ENCODE measurements around the gene ORC1.

Gene ORC1

DNA sequence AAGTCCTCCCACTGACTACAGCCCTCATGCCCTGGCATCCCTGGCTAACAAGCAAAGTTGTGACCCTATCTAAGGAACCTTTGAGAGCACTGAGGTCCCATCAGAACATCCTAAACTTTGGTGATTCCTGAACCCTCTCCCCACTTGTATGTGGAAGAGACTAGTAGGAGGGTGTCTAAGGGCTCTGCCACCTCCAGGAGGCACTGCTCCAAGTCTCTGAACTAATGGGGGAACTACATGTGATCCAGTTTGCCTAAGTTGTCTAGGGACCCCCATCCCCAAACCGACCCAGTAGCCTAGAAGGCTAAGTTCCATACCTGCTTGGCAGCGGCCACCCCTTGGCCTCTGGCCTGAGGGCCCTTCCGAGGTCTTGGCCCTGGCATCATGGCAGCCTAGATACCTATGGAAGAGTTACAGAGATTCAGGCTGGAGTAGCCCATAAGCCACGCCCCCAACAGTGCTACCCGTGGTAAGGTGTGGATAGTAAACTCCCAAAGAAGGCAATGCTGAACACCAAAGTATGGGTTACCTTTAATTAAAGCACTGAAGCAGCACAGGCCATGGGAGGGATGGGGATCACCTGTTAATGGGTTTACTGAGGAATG is 39.9 kb downstream of the ORC1 start:
- H3K4me1 ChIP-seq (ENCODE audit: control insufficient read depth, insufficient read depth, low read length) = peaks cover 4% of the 10 kb centered on the region; the same call in 1 of the 2 replicates
- no peaks in the 10 kb centered on the region for H3K9me3 ChIP-seq (ENCODE audit: control insufficient read depth, insufficient read depth, low read length)
- DNase-seq (ENCODE audit: low read depth, low spot score) = no peak
- H3K27me3 ChIP-seq (ENCODE audit: control insufficient read depth, insufficient read depth, low read length) = no peaks in the 10 kb centered on the region
- no peak overlapping the region for H3K27ac ChIP-seq (ENCODE audit: low read length)
- WGBS (ENCODE audit: insufficient coverage, insufficient read length) = no CpG with 5 or more reads among the region's 5 CpGs
- no peak overlapping the region for H3K4me3 ChIP-seq (ENCODE audit: low read length)
- peaks cover 14% of the 10 kb centered on the region for H3K36me3 ChIP-seq (ENCODE audit: control insufficient read depth, insufficient read depth, low read length)

DNA sequence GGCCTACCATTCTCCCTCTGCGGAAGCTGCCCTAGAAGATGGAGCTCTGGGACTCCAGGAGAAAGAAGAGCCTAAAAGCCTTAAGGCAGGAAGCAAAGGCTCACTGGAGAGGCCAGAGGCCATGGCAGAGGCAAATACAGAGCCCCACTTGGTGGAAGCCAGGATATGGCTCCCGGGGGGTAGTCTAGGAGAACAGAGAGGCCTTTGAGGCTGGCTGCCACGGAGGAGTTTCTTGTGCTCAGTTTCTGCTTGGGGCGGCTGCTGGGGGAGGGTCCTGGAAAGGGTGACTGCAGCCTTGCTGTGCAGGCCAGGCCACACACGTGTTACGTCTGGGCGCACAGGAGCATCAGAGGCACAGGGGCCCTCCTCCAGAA is 43.6 kb downstream of the ORC1 start:
- no peak for DNase-seq (ENCODE audit: low read depth, low spot score)
- Histone ChIP-seq H3K27me3 (ENCODE audit: control insufficient read depth, insufficient read depth, low read length) (no peaks in the 10 kb centered on the region), H3K27ac (ENCODE audit: low read length) (no peak overlapping the region), H3K9me3 (ENCODE audit: control insufficient read depth, insufficient read depth, low read length) (no peaks in the 10 kb centered on the region), H3K4me1 (ENCODE audit: control insufficient read depth, insufficient read depth, low read length) (peaks cover 3% of the 10 kb centered on the region; the same call in 1 of the 2 replicates), H3K4me3 (ENCODE audit: low read length) (no peak overlapping the region), H3K36me3 (ENCODE audit: control insufficient read depth, insufficient read depth, low read length) (peaks cover 47% of the 10 kb centered on the region)
- WGBS (ENCODE audit: insufficient coverage, insufficient read length) = no CpG with 5 or more reads among the region's 7 CpGs

DNA sequence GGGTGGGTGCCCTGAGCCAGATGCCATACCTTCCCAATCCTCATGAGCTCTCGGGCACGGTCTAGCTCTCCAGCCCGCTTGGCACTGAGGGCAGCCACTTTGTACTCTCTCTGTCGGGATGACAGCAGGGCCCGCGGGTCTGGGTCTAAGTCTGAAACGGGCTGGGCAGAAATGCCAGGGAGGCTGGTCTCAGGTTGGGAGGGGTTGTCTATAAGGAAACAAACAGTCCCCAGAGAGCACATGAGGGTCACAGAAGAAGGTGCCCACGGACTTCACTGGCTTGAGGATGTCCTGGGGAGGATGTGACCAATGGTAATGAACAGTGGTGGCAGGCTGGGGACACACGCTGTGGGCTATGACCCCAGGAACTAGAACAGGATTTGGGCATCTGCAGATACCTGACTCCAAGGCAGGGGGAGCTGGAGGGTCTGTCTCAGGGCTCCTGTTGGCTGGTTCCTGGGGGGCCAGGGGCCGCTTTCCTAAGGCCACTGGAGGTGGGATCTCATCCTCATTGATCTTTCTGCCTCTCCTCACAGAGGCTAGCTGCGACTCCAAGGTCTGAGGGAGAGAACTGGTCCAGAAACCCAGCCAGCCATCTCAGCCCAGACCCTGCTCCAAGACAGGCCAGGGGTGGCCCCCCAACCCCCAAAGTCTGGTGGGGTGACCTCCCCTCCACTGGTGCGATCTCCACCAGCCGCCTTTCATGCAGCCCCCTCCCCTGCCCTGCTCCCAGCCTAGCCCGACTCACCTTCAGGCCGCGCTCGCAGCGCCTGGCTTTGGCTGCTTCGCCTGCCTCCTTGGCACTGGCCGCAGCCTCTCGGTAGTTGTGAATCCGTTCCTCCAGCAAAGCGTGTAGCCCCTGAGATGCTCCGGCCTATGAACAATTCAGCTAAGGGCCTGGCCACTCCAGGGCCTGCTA is 44.3 kb downstream of the ORC1 start:
- DNase-seq (ENCODE audit: low read depth, low spot score) = no peak
- H3K9me3 ChIP-seq (ENCODE audit: control insufficient read depth, insufficient read depth, low read length) = no peaks in the 10 kb centered on the region
- H3K27me3 ChIP-seq (ENCODE audit: control insufficient read depth, insufficient read depth, low read length) = no peaks in the 10 kb centered on the region
- peaks cover 52% of the 10 kb centered on the region for H3K36me3 ChIP-seq (ENCODE audit: control insufficient read depth, insufficient read depth, low read length)
- no peak overlapping the region for H3K27ac ChIP-seq (ENCODE audit: low read length)
- H3K4me1 ChIP-seq (ENCODE audit: control insufficient read depth, insufficient read depth, low read length) = peaks cover under 1% of the 10 kb centered on the region; the same call in 1 of the 2 replicates
- no CpG with 5 or more reads among the region's 24 CpGs for WGBS (ENCODE audit: insufficient coverage, insufficient read length)
- H3K4me3 ChIP-seq (ENCODE audit: low read length) = no peak overlapping the region

DNA sequence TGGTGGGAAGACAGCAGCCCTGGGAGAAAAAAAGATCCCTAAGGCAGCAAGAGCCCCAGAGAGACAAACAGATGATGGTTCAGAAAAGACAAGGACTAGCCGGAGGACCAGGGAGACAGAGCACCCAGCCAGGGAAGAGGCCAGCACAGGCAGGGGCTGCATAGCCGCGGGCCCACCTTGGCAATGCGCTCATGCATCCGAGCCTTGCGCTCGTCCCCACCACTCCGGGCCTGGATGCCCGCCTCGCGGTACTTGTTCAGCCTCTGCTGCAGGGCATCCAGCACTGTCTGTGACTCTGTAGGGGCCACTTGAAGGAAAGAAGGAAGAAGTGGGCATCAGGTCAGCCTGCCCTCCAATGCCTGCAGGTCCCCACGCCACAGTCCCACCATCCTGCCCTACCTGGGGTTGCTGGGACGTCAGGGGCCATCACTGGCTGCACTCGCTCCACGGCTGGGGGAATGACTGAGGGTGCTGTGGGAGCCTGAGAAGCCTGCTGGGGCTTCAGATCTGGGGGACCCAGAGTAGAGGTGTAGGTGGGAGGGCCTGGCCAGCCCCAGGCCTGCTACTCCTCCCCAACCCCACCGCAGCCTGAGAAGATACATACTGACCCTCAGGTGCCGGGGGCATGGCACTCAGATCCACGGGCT is 45.2 kb downstream of the ORC1 start:
- peaks cover 61% of the 10 kb centered on the region for H3K36me3 ChIP-seq (ENCODE audit: control insufficient read depth, insufficient read depth, low read length)

DNA sequence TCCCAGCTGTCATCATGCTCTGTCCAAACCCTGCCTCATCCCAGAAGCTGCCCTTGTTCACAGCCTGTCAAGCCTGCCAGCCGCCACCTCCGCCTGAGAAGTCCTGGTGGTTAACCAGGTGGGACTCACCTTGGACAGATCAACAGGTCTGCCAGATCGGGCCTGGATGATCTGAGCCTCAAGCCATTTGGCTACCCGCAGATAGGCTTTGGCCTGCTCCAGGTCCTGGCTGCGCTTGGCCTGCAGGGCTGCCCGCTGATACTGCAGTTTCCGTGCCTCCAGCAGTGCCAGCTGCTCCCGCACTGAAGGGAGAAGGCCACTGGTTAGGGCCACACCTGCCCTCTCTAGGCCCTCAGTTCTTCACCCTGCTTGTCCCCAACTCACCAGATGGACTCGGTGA is 46.8 kb downstream of the ORC1 start:
- no CpG with 5 or more reads among the region's 9 CpGs for WGBS (ENCODE audit: insufficient coverage, insufficient read length)
- Histone ChIP-seq H3K9me3 (ENCODE audit: control insufficient read depth, insufficient read depth, low read length) (no peaks in the 10 kb centered on the region), H3K4me1 (ENCODE audit: control insufficient read depth, insufficient read depth, low read length) (no peaks in the 10 kb centered on the region), H3K27ac (ENCODE audit: low read length) (no peak overlapping the region), H3K27me3 (ENCODE audit: control insufficient read depth, insufficient read depth, low read length) (no peaks in the 10 kb centered on the region), H3K36me3 (ENCODE audit: control insufficient read depth, insufficient read depth, low read length) (peaks cover 72% of the 10 kb centered on the region), H3K4me3 (ENCODE audit: low read length) (no peak overlapping the region)
- no peak for DNase-seq (ENCODE audit: low read depth, low spot score)

More for the DNA sequence above, 45.2 kb downstream of the ORC1 start:
- Histone ChIP-seq H3K4me3 (ENCODE audit: low read length) (no peak overlapping the region), H3K27me3 (ENCODE audit: control insufficient read depth, insufficient read depth, low read length) (no peaks in the 10 kb centered on the region), H3K9me3 (ENCODE audit: control insufficient read depth, insufficient read depth, low read length) (no peaks in the 10 kb centered on the region), H3K27ac (ENCODE audit: low read length) (no peak overlapping the region), H3K4me1 (ENCODE audit: control insufficient read depth, insufficient read depth, low read length) (no peaks in the 10 kb centered on the region)
- no CpG with 5 or more reads among the region's 18 CpGs for WGBS (ENCODE audit: insufficient coverage, insufficient read length)
- no peak for DNase-seq (ENCODE audit: low read depth, low spot score)

DNA sequence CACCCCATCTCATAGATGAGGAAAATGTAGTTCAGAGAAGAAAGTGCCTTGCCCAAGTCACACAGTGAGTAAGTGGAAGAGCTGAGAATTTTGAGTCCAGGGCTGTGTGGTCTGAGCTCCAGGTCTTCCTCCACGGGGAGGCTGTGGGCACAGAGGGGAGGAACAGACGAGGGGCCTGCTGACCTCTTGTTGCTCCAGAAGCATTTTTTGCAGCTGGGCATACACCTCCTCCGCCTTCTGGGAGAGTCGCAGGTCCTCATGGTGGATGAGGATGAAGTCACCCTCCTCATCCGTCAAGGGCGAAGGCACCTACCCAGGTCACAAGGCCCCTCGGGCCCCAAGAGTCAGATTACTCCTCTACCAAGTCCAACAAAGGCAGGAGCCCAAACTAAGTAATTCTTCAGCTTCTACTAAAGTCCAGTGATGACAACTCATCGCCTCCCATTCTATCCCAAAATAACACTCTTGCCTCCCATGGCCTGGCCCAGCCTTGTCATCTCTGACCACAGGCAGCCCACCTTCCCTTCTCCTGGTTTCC is 47.3 kb downstream of the ORC1 start:
- H3K4me1 ChIP-seq (ENCODE audit: control insufficient read depth, insufficient read depth, low read length) = no peaks in the 10 kb centered on the region
- no peak for DNase-seq (ENCODE audit: low read depth, low spot score)
- WGBS (ENCODE audit: insufficient coverage, insufficient read length) = no CpG with 5 or more reads among the region's 8 CpGs
- H3K4me3 ChIP-seq (ENCODE audit: low read length) = no peak overlapping the region
- H3K9me3 ChIP-seq (ENCODE audit: control insufficient read depth, insufficient read depth, low read length) = no peaks in the 10 kb centered on the region
- H3K36me3 ChIP-seq (ENCODE audit: control insufficient read depth, insufficient read depth, low read length) = peaks cover 72% of the 10 kb centered on the region
- no peak overlapping the region for H3K27ac ChIP-seq (ENCODE audit: low read length)
- no peaks in the 10 kb centered on the region for H3K27me3 ChIP-seq (ENCODE audit: control insufficient read depth, insufficient read depth, low read length)

DNA sequence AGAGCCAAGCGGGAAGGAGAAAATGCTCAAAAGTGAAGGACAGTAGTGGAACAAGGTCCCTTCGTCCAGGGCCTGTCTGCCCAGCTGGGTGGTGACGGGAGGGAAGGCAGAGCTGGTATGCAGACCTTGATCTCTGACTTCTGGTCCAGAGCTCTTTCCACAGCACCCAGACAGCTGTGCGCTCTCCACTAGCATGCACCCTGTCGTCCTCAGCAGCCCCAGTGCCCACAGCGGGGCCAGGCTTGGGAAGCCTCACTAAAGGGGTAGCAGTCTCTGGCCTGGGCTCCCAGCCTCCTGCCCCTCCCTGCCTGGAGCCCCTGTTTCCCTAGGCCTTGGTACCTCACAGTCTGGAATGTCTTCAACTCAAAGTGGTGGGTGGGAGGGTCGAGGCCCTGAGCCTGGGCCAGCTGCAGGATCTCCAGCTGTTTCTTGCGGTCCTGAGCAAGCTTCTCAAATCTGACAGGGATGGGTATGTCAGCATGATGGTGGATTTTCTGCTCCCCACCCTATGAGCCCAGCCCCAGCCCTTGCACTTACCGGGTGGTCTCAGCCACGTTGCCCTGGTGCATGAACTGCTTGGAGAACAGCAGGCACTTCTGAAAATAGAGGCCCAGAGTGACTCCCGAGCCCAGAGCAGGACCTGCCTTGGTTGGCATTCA is 48.2 kb downstream of the ORC1 start:
- no peaks in the 10 kb centered on the region for H3K9me3 ChIP-seq (ENCODE audit: control insufficient read depth, insufficient read depth, low read length)
- H3K27ac ChIP-seq (ENCODE audit: low read length) = no peak overlapping the region
- no peak overlapping the region for H3K4me3 ChIP-seq (ENCODE audit: low read length)
- no peak for DNase-seq (ENCODE audit: low read depth, low spot score)
- H3K36me3 ChIP-seq (ENCODE audit: control insufficient read depth, insufficient read depth, low read length) = peaks cover 71% of the 10 kb centered on the region
- WGBS (ENCODE audit: insufficient coverage, insufficient read length) = no CpG with 5 or more reads among the region's 11 CpGs
- H3K4me1 ChIP-seq (ENCODE audit: control insufficient read depth, insufficient read depth, low read length) = peaks cover 2% of the 10 kb centered on the region; the same call in 1 of the 2 replicates
- no peaks in the 10 kb centered on the region for H3K27me3 ChIP-seq (ENCODE audit: control insufficient read depth, insufficient read depth, low read length)

DNA sequence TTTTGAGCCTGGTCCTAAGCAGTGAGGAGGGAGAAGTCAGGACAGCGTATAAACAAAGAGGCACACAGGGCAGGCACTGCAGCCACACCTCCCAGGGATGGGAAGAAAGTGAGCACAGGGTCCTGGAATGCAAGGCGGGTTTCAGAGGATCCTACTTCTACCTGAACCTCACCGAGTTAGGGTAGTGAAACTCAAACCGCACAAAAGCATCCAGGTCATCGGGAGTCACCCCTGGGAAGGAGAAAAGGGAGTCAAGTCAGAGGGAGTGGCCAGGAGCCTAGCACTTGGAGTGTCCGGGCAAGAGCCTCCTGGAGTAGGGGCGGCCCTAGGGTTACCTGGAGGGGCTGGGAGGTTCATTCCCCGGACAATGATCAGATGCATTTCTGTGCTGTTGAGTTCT is 48.8 kb downstream of the ORC1 start:
- Histone ChIP-seq H3K27ac (ENCODE audit: low read length) (no peak overlapping the region), H3K27me3 (ENCODE audit: control insufficient read depth, insufficient read depth, low read length) (no peaks in the 10 kb centered on the region), H3K4me1 (ENCODE audit: control insufficient read depth, insufficient read depth, low read length) (peaks cover 2% of the 10 kb centered on the region; the same call in 1 of the 2 replicates), H3K4me3 (ENCODE audit: low read length) (no peak overlapping the region), H3K36me3 (ENCODE audit: control insufficient read depth, insufficient read depth, low read length) (peaks cover 68% of the 10 kb centered on the region), H3K9me3 (ENCODE audit: control insufficient read depth, insufficient read depth, low read length) (no peaks in the 10 kb centered on the region)
- no peak for DNase-seq (ENCODE audit: low read depth, low spot score)
- no CpG with 5 or more reads among the region's 8 CpGs for WGBS (ENCODE audit: insufficient coverage, insufficient read length)

DNA sequence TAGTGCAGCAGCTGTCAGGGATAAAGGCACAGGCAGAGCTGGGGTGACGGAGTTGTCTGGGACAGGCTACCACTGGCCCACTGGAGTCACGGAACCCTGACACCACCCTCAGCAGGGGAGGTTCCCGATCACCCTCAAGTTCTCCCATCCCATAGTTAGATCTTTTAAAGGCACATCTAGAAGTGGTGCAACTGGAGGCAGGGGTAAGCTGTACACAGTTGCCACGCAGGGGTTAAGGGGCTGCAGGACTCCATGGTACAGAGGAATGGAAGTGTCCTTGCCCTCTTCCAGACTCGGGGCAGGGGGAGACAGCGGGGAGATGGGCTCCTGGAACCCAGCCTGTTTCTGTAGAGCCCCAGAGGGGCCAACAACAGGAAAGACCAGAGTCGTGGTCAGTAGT is 51.5 kb downstream of the ORC1 start:
- DNase-seq (ENCODE audit: low read depth, low spot score) = no peak
- H3K27me3 ChIP-seq (ENCODE audit: control insufficient read depth, insufficient read depth, low read length) = no peaks in the 10 kb centered on the region
- peaks cover 2% of the 10 kb centered on the region; the same call in 1 of the 2 replicates for H3K4me1 ChIP-seq (ENCODE audit: control insufficient read depth, insufficient read depth, low read length)
- H3K27ac ChIP-seq (ENCODE audit: low read length) = no peak overlapping the region
- no peaks in the 10 kb centered on the region for H3K9me3 ChIP-seq (ENCODE audit: control insufficient read depth, insufficient read depth, low read length)
- peaks cover 44% of the 10 kb centered on the region for H3K36me3 ChIP-seq (ENCODE audit: control insufficient read depth, insufficient read depth, low read length)
- H3K4me3 ChIP-seq (ENCODE audit: low read length) = no peak overlapping the region
- WGBS (ENCODE audit: insufficient coverage, insufficient read length) = no CpG with 5 or more reads among the region's 7 CpGs

All from iPS DF 6.9 (cell line).